Measurements from ENCODE around the gene OSBPL1A.

GRCh38 chr18:24212939-24213338 lies 184.7 kb downstream of the OSBPL1A start:
- no peak for TF ChIP-seq CTCF (IDR thresholded peaks at IDR 0.05)
- TF ChIP-seq POLR2A (IDR thresholded peaks at IDR 0.05): no peak

All from transverse colon (tissue), 3 donors.